22Rv1 (cell line): ENCODE data around the gene OARD1.

Experiments used
- H3K27ac ChIP-seq: fragments of 450-650 bp; 2 replicates; pipeline ENCODE4 v1.5.1; 2017
- ZFX ChIP-seq: fragments of 450-650 bp; IDR thresholded peaks from 2 replicates; pipeline ENCODE4 v1.6.1; 2017; ENCODE audit warnings: antibody characterized with exemption, borderline replicate concordance
- TF ChIP-seq, protein P1 (sequence below): fragments of 450-650 bp; IDR thresholded peaks from 2 replicates; pipeline ENCODE4 v1.5.1; 2017; ENCODE audit warnings: mild to moderate bottlenecking

Gene OARD1

GRCh38 chr6:41028561-41029412 lies 43.4 kb downstream of the OARD1 start:
- TF ChIP-seq, protein P1, sequence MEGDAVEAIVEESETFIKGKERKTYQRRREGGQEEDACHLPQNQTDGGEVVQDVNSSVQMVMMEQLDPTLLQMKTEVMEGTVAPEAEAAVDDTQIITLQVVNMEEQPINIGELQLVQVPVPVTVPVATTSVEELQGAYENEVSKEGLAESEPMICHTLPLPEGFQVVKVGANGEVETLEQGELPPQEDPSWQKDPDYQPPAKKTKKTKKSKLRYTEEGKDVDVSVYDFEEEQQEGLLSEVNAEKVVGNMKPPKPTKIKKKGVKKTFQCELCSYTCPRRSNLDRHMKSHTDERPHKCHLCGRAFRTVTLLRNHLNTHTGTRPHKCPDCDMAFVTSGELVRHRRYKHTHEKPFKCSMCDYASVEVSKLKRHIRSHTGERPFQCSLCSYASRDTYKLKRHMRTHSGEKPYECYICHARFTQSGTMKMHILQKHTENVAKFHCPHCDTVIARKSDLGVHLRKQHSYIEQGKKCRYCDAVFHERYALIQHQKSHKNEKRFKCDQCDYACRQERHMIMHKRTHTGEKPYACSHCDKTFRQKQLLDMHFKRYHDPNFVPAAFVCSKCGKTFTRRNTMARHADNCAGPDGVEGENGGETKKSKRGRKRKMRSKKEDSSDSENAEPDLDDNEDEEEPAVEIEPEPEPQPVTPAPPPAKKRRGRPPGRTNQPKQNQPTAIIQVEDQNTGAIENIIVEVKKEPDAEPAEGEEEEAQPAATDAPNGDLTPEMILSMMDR: no peak
- TF ChIP-seq ZFX: no peak
- H3K27ac ChIP-seq: peak overlapping the region; percentile 29; the same call in 1 of the 2 replicates

DNA sequence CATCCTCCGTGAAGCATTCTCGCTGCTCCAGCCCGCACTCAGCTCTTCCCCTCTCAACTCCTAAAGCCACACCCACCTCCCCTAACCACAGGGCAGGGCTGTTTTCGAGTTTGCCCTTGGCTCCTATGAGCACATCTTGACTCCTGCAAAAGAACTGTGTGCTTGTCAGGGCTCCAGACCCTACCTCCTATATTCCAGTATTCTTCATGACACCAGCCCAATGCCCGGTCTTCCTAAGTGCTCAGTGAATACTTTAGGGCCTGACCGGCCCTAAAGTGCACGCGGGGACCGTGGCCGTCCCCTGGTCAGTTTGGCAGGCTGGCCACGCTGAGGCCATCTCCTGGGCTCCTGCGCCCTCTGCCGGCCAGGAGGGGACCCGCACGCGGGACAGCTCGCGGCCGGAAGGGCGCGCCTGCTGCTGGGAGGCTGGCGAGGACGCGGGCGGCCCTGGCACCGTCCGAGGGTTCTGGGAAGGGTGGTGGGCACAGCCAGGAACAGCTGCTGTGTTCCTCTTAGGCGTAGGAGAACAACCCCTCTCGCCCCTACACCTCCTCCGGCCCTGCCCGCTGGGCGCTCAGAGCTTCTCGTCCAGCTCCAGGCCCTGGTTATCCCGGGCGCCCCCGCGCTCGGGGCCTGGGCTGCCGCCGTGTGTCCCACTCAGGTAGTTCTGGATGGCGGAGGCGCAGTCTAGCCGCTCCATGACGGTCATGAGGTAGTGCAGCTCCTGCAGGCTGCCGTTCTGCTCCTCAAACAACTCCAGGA lies 44.2 kb downstream of the OARD1 start:
- peak overlapping the region; percentile 35 for H3K27ac ChIP-seq
- TF ChIP-seq ZFX: no peak
- TF ChIP-seq, protein P1: peak; percentile 96

GRCh38 chr6:41027241-41027640 lies 44.9 kb downstream of the OARD1 start:
- TF ChIP-seq, protein P1: no peak
- TF ChIP-seq ZFX: no peak
- H3K27ac ChIP-seq: peak overlapping the region; percentile 35

DNA sequence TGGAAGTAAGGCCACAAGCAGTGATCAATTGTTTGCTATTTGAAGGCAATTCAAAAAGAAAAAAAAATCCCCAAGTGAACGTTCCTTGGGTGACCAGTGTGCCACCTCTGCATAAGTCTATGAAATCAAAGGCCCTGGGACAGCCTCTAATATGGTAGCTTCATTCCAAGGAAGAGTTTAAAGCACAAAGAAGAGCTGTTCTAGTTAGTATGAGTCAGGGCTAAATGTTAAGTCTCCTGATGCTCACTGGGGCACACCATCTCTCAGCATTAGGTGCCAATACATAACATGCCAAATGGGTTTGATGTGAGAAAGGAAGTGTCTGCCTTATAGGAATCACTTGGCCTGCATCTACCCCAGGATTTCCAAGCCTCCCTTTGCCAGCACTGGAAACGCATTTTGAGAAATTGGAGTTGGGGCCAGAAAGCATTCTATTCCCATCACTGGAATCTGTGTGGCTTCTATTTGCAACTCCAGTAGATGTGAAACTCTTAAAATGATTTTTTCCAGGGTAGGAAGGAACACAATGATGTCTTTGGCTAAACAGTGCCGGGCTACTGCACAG lies 46.1 kb downstream of the OARD1 start:
- no peak overlapping the region for H3K27ac ChIP-seq
- TF ChIP-seq, protein P1: no peak
- no peak for TF ChIP-seq ZFX

DNA sequence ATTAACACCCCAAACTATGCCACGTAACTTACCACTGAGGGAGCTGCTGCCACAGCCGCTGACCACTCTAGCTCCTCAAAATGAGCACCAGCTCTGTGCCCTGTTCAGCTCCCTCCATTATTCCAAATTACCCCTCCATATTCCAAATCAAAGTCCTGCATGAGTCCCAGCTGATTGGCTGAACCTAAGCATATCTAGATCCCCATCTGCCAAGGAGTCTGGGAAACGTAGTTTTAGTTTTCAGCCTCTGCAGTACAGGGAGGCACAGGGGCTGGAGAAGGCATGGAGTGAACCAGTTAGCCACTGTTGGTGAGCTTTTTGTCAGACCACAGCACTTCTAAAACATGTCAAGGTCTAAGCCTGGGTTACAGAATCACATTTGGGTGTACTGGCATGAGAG lies 49.0 kb downstream of the OARD1 start:
- TF ChIP-seq, protein P1: no peak
- no peak for TF ChIP-seq ZFX

DNA sequence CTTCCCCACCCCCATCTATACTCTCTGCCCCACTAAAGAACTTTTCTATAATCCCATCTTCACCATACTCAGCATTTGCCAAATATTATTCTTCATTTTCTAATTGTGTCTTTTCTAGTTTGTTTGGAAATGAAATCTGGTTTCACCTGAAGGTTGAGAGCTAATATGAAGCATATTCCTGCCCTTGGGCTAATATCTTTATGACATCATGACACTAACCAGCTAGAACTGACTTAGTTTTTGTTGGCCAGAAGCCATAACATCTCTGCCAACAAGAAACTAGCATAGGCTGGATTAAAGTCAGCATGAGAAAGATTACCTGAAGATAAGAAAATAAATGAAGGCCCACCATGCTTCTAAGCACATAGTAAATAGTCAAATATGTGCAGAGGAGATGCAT lies 49.9 kb downstream of the OARD1 start:
- H3K27ac ChIP-seq: peak overlapping the region; percentile 58
- TF ChIP-seq, protein P1: no peak
- no peak for TF ChIP-seq ZFX

More for the DNA sequence above, 49.0 kb downstream of the OARD1 start:
- peak overlapping the region; percentile 58 for H3K27ac ChIP-seq
